ENCODE data around the gene CREBL2.

GRCh38 chr12:12665194-12665593, 53.5 kb downstream of the CREBL2 start:
- no peak for TF ChIP-seq CHD4 (IDR thresholded peaks at IDR 0.05; ENCODE audit: borderline replicate concordance, low read length)
- TF ChIP-seq CTCF (CRISPR knock-in tag; IDR thresholded peaks at IDR 0.05): no peak
- no peak for TF ChIP-seq KDM6A (CRISPR knock-in tag; IDR thresholded peaks at IDR 0.05; ENCODE audit: low read depth)
- TF ChIP-seq ZKSCAN8 (CRISPR knock-in tag; IDR thresholded peaks at IDR 0.05; ENCODE audit: borderline replicate concordance): no peak
- no peak for TF ChIP-seq ATF1 (CRISPR knock-in tag; IDR thresholded peaks at IDR 0.05)
- no peak for TF ChIP-seq HMGXB4 (CRISPR knock-in tag; IDR thresholded peaks at IDR 0.05; ENCODE audit: borderline replicate concordance in 1 of 2, low read depth in 1 of 2)

Measured in HepG2 (cell line).